Measurements from ENCODE around the gene SLC4A11.

DNA sequence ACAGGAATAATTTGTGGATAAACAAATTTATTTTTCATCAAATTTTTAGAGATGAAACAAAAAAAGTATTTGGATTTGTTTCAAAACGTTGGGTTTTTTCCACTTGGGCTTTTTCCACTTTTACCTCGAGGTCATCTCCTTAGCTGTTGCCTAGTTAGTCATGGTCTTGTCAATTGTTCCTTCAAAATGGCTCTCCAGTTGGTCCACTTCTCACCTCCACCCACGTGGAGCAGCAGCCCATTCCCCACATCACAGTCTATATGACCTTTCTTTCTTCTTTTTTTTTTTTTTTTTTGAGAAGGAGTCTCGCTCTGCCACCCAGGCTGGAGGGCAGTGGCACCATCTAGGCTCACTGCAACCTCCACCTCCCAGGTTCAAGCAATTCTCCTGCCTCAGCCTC lies 6.7 kb upstream of the SLC4A11 start:
- TF ChIP-seq POLR2A (IDR thresholded peaks at IDR 0.05) (no peak), CTCF (IDR thresholded peaks at IDR 0.05 in 4 of 5, conservative IDR thresholded peaks at IDR 0.05 in 1 of 5) (no peak)

All from gastrocnemius medialis (tissue), 4 donors.